GOT3 (cell line): ENCODE data around the gene SLC6A14.

Experiments
- DNase-seq: peaks from one replicate; lab custom pipeline; 2025; ENCODE audit warnings: mixed read lengths; lab: John Stamatoyannopoulos, UW

Gene SLC6A14

GRCh38 chrX:116436358-116436816 lies at the start of gene SLC6A14:
SLC6A14 (plus strand) TSS chrX:116436606; CDS start chrX:116436710, 104 bp downstream.
- DNase-seq: no peak

- no peak for DNase-seq
Observed at GRCh38 chrX:116395752-116396151, 40.7 kb upstream of the SLC6A14 start.

GRCh38 chrX:116399681-116400080 lies 36.7 kb upstream of the SLC6A14 start:
- no peak for DNase-seq

- DNase-seq: no peak
Observed at GRCh38 chrX:116409219-116409618, 27.2 kb upstream of the SLC6A14 start.

- DNase-seq: no peak
Observed at GRCh38 chrX:116413273-116413672, 23.1 kb upstream of the SLC6A14 start.

GRCh38 chrX:116417214-116417613 lies 19.2 kb upstream of the SLC6A14 start:
- DNase-seq: no peak

- no peak for DNase-seq
Observed at GRCh38 chrX:116417968-116418367, 18.4 kb upstream of the SLC6A14 start.

- DNase-seq: no peak
Observed at GRCh38 chrX:116427978-116428377, 8.4 kb upstream of the SLC6A14 start.

- no peak for DNase-seq
Observed at GRCh38 chrX:116435597-116435996, 809 bp upstream of the SLC6A14 start.

- no peak for DNase-seq
Observed at GRCh38 chrX:116449156-116449555, 12.8 kb downstream of the SLC6A14 start.

GRCh38 chrX:116462822-116463221 lies 26.4 kb downstream of the SLC6A14 start, which contains the start of gene CT83:
CT83 (minus strand) TSS chrX:116462976; CDS start chrX:116462856, 120 bp downstream.
- DNase-seq: no peak

GRCh38 chrX:116480059-116480458 lies 43.7 kb downstream of the SLC6A14 start:
- no peak for DNase-seq

GRCh38 chrX:116490104-116490503 lies 53.7 kb downstream of the SLC6A14 start:
- no peak for DNase-seq

GRCh38 chrX:116493271-116493670 lies 56.9 kb downstream of the SLC6A14 start:
- DNase-seq: no peak

- DNase-seq: no peak
Observed at GRCh38 chrX:116499780-116500179, 63.4 kb downstream of the SLC6A14 start.
